ENCODE data around the gene NFATC2IP.
"Not testable (repeated sequence)": the region's sequence is repeated elsewhere in the genome, so short reads cannot be mapped to it uniquely, and the experiment has no call there.

The NFATC2IP gene

GRCh38 chr16:28974437-28975157 lies 23.9 kb downstream of the NFATC2IP start, which contains the start of gene SPNS1:
TSS of gene SPNS1 (plus strand) at chr16:28974778. CDS start at chr16:28975152, 374 bp downstream.
- DNase-seq: peak; percentile 87

GRCh38 chr16:28975158-28975599 lies 24.4 kb downstream of the NFATC2IP start:
- no peak for DNase-seq

GRCh38 chr16:28977703-28978662 lies 27.2 kb downstream of the NFATC2IP start:
- peak; percentile 29 for DNase-seq

GRCh38 chr16:28980330-28980729 lies 29.6 kb downstream of the NFATC2IP start:
- not testable (repeated sequence) for DNase-seq

GRCh38 chr16:28980929-28981328 lies 30.2 kb downstream of the NFATC2IP start:
- DNase-seq: no peak

GRCh38 chr16:28981517-28981916 lies 30.8 kb downstream of the NFATC2IP start:
- DNase-seq: no peak

GRCh38 chr16:28982418-28982817 lies 31.7 kb downstream of the NFATC2IP start:
- DNase-seq: no peak

- DNase-seq: no peak
Measured at GRCh38 chr16:28982949-28983348, 32.2 kb downstream of the NFATC2IP start.

- DNase-seq: no peak
Measured at GRCh38 chr16:28983644-28984043, 32.9 kb downstream of the NFATC2IP start.

GRCh38 chr16:28984091-28984490 lies 33.4 kb downstream of the NFATC2IP start:
- DNase-seq: no peak

- peak; percentile 82 for DNase-seq
Measured at GRCh38 chr16:28984619-28985135, 33.9 kb downstream of the NFATC2IP start, which contains the start of gene LAT. TSS of gene LAT (plus strand) at chr16:28985052. CDS start at chr16:28985418, 366 bp downstream.

- no peak for DNase-seq
Measured at GRCh38 chr16:28985211-28986041, 34.7 kb downstream of the NFATC2IP start.

- no peak for DNase-seq
Measured at GRCh38 chr16:28986046-28986445, 35.3 kb downstream of the NFATC2IP start.

GRCh38 chr16:28986492-28986891 lies 35.8 kb downstream of the NFATC2IP start:
- no peak for DNase-seq

GRCh38 chr16:28987170-28987853 lies 36.6 kb downstream of the NFATC2IP start:
- no peak for DNase-seq

- DNase-seq: no peak
Measured at GRCh38 chr16:28989363-28989762, 38.6 kb downstream of the NFATC2IP start.

- DNase-seq: no peak
Measured at GRCh38 chr16:28990375-28991040, 39.8 kb downstream of the NFATC2IP start.

- no peak for DNase-seq
Measured at GRCh38 chr16:28991687-28992086, 41.0 kb downstream of the NFATC2IP start.

- DNase-seq: no peak
Measured at GRCh38 chr16:28992496-28992895, 41.8 kb downstream of the NFATC2IP start.

- DNase-seq: no peak
Measured at GRCh38 chr16:28998837-28999236, 48.1 kb downstream of the NFATC2IP start.

GRCh38 chr16:28999577-28999976 lies 48.8 kb downstream of the NFATC2IP start:
- DNase-seq: no peak

Measured in central memory CD4-positive, alpha-beta T cell (primary cell).